HG02571 (cell line): ENCODE measurements around the gene POC1A.

Experiments used
- ATAC-seq: cut with Tn5 transposase; IDR thresholded peaks from one replicate; pipeline ENCODE4 v1.9.1; 2021; ENCODE audit warnings: mild to moderate bottlenecking, moderate library complexity; ENCODE audit not compliant: unreplicated experiment

The POC1A gene

GRCh38 chr3:52154135-52155094 lies at the start of gene POC1A:
POC1A (minus strand) TSS chr3:52154423; CDS start chr3:52154372, 51 bp downstream.
- ATAC-seq: peak; percentile 72

GRCh38 chr3:52203701-52204100 lies 49.5 kb upstream of the POC1A start:
- no peak for ATAC-seq

GRCh38 chr3:52202384-52203077 lies 48.3 kb upstream of the POC1A start:
- no peak for ATAC-seq

DNA sequence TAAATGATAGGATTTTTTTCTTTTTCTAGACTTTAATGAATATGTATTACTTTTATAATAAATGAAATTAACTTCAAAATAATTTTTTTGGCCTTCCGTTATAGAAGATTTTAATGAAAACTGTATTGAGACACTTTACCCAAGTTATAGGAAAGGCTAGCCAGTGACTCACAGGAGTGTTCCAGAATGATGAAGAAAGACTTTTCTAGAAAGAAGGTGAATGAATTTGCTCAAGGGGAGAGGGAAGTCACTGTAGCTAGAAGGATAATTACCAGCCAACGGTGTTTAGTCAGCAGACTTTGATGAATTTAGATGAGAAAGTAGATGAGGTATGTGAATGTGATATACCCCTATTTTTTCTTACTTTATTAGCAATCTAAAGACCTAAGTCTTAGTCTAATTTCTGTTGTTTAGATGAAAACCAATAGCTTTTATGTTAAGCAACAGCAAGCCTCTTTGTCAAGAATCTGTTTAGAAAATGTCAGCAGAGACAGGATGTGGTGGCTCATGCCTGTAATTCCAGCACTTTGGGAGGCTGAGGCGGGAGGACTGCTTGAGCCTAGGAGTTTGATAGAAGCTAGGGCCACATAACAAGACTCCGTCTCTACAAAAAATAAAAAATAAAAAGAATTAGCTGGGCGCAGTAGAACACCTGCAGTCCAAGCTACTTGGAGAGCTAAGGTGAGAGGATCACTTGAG lies 46.9 kb upstream of the POC1A start:
- ATAC-seq: no peak

DNA sequence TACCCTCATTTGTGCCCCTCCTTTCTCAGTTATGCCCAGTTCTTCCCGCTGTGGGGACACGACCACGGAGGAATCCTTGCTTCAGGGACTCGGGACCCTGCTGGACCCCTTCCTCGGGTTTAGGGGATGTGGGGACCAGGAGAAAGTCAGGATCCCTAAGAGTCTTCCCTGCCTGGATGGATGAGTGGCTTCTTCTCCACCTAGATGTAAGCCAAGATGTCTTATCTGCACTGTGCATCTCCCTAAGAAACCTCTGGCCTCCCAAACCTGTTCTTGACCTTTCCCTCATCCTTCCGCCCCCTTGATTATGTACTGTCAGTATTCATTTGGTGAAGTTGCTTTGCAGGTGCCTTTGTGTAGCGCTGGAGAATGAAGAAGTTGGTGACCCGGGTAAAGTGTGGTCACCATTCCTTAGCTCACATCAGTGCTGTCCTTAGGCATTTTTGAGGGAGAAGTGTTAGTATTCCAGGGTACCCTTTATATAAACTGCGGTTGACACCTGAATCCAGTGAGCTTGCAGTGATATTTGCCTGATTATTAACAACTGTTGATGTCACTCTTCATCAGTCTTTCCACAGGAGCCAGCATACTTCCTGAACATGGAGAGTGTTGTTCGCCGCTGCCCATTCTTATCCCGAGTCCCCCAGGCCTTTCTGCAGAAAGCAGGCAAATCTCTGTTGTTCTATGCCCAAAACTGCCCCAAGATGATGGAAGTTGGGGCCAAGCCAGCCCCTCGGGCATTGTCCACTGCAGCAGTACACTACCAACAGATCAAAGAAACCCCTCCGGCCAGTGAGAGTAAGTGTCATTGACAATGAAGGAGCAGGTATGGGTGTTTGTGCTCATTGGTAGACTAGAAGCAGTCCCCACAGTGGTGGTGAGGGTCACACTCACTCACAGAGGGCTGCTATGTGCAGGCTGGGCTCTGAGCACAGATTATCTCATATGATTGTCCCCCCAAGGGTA lies 44.7 kb upstream of the POC1A start:
- ATAC-seq: no peak

DNA sequence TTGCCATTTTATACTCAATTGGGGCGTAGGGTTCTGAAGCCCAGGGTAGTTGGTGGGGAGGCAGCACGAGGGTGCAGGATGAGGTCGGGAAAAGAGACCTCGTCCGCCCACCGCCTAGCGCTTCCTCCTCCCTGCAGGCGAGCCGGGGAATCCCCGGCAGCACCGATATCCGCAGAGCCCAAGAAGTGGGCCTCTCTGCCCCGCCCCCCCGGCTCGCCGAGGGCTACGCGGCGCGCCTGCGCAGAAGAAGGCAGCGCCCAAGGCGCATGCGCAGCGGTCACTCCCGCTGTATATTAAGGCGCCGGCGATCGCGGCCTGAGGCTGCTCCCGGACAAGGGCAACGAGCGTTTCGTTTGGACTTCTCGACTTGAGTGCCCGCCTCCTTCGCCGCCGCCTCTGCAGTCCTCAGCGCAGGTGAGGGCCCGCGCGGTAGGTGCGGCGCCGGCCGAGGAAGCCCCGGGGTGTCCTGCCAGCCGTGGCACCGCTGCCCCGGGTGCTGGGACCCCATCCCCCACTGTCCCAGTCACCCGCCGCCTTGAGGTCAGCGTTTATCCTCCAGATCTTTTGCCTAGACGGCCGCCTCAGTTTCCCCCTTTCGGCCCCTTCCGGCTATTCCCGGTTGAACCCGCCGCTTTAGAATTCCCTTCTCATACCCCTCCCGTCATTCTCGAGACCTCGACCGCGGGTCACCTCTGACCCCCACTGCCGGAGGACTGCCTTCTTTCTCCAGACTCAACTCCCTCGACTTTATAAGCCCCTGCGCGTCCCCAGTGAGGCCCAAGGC lies 43.8 kb upstream of the POC1A start, which contains the start of gene ALAS1:
Gene ALAS1 (plus strand): TSS at position 319 of the 784 bp plus-strand sequence. CDS start 1,082 bp downstream, outside the sequence.
- peak; percentile 68 for ATAC-seq

DNA sequence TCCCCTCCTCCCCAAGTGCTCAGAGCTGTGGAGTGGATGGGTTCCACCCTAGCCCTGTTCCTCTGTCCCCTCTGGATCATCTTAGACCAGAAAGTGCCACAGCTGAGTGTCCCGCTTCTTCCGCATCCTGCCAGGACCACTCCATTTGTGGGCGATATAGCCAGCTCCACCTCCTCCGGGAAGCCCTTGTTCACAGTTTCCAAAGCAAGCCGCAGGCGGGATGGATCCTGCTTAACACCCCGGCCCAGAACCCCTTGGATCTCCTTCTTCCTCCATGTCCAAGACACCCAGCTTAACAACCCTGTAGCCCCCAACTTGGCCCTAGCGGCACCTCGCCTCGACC lies 43.2 kb upstream of the POC1A start:
- ATAC-seq: no peak

DNA sequence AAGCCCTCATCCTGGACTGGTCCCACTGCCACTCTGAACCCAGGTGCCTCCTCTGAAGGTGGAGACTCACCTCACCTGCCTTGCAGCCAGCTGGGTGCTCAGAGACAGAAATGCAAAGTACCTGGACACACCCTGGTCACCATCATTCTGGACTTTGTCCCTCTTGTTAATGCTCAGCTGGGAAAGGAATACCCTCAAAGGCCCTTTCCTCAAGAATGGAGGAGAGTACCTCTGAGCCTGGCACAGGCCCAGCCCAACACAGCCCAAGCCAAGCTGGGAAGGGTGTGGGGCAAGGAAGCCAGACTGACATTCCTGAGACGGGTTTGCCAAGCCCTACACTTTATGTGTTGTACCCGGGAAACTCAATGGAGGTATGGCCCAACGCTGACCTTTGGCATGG lies 42.8 kb upstream of the POC1A start:
- no peak for ATAC-seq

DNA sequence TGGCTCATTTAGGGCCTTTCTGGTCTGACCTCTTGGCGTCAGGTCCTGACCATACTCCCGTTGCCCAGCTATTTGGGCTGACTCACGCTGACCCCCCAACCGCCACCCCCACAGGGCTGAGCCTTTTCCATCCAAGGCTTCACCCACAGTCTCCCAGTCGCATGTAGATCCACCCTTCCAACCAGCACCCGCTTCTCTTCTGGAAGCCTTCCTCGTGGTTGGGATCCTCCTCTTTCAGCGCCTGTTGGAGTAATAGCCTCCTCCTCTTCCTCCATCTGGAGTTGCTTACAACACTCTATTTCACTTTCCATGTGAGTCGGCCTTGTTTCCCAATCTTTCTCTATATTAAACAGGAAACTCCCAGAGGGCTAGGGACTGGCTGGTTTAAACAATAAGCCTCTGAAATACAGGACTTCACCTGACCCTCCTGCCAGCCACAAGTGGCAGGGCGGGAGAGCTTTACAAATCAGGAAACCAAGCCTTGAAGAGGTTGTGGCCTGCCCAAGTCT lies 41.7 kb upstream of the POC1A start:
- no peak for ATAC-seq

GRCh38 chr3:52195291-52195597 lies 41.0 kb upstream of the POC1A start:
- ATAC-seq: no peak

DNA sequence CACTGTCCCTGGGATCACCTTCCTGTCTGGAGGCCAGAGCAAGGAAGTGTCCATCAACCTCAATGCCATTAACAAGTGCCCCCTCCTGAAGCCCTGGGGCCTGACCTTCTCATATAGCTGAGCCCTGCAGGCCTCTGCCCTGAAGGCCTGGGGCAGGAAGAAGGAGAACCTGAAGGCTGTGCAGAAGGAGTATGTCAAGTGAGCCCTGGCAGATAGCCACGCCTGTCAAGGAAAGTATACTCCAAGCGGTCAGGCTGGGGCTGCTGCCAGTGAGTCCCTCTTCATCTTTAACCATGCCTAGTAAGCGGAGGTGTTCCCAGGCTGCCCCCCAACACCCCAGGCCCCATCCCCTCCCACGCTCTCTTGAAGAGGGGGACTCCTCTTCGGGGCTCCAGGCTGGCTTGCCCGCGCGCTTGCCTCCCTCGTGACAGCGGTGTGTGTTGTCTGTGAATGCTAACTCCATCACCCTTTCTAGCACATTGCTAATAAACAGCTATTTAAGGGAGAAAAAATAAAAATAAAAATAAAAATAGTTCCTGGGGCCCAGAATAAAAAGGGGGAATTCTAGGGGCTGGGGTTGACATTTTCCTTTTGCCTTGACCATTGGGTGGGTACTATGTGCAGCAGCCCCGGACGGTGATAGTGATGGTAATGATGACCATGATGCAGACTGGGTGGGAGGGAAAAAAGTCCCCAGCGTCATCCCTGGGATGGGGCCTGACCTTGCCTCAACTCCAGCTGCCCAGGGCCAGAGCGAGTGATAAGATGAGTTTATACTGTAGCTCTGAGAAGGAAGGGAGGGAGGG lies 40.5 kb upstream of the POC1A start:
- ATAC-seq: no peak

DNA sequence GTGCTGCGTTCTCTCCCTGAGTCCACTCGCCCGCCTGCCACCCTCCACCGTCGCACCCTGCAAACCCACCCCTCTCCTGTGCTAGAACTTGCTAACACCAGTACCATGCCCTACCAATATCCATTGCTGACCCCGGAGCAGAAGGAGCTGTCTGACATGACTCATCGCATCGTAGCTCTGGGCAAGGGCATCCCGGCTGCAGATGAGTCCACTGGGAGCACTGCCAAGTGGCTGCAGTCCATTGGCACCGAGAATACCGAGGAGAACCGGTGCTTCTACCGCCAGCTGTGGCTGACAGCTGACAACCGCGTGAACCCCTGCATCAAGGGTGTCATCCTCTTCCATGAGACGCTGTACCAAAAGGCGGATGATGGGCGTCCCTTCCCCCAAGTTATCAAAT lies 38.8 kb upstream of the POC1A start:
- ATAC-seq: no peak

DNA sequence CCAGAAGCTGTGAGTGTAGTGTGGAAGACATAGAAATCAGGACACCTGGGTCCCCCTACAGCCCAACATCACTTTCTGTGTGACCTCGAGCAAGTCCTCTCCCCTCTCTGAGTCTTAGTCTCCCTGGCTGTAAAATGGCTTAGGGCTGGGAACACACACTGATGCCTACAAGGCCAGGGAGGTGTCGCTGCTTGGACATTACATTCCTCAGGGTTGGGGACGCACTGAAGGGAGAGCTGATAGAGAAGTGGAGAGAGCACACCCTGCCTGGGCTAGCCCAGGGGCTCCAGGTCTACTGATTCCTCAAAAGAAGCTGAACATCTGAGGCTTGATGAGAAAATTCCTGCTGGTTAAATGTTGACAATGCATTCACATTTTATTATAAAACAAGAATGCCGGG lies 37.4 kb upstream of the POC1A start:
- no peak for ATAC-seq

DNA sequence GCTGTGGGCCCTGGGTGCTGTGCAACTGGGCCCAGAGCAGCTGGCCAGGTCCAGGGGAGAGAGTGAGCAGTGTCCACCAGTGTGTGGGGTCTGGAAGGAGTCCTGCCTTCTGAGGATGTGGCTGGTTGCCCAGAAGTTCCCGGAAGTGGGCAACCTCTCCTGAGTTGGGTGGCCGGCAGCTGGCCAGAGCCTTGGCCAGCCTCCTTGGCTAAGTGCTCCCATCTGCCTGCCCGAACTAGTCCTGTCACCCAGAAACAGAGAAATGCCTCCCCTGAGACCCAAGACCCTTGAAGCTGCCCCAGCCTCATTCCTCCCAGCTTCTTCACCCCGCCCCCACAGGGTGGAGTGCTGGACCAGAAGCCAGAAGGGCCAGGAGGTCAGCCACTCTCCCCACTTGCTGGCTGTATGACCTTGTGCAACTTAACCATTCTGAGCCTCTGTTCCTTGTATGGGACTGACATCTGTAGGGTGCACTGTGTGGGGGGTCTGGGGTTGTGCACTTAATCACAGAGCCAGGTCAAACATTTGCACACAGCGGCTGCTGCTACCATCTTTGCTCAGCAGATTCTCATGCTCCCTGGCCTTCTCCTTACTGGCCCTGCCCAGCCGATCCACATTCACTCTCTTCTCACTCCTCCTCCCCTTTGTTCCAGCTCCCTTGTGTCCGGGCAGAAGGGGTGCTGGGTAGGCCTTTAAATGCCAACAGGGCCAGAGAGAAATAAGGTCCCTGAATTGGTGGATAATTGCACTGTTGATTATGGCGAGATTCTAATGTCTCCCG lies 36.3 kb upstream of the POC1A start:
- ATAC-seq: no peak

GRCh38 chr3:52188556-52188955 lies 34.3 kb upstream of the POC1A start:
- ATAC-seq: no peak

DNA sequence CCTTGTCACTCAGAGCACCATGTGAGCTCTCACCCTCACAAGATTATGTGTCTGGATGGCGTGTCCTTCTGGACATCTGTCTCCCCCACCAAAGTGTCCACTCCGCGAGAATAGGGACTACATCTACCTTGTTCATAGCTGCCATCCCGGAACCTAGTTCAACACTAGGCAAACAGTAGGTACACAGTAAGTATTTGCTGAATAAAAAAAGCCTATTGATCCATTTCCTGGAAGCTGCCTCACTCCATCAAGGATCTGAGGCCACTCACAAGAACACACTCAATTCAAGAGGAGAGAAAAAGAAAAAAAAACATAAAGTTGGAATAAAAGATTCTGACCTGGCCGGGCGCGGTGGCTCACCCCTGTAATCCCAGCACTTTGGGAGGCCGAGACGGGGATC lies 32.5 kb upstream of the POC1A start:
- no peak for ATAC-seq

DNA sequence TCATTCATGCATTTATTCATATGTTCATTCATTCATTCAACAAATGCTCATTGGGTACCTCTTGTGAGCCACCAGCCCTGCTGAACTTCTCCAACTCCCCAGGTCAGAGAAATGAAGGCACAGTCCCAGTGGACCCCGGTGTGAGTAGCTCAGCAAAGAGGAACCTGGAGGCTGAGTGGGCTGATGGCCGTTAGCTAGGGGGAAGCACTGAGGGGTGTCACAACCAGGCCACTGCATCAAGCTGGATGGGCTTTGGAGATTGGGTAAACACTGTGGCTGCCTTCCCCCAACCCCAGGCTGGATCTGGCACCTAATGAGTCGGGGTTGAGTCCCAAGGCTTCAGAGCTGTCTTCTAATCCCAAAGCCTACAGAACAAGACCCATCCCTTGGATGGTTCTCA lies 31.6 kb upstream of the POC1A start:
- no peak for ATAC-seq

DNA sequence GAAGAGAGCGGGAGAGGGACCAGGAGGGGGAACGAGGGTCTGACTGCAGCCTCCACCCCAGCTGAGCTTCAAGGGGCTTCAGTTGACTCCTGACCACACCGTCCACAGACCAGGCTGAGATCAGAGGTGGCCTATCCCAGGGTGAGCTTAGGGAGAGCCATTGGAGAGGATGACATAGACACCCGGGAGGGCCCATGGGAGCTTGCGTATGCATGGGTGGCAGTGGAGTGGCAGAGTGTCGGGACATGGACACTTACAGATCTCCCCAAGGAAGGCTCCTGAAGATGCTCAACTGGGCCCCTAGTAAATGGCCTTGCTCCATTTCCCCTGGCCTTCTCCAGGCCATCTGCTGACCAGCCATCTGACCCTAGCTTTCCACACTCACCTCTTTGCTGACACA lies 31.1 kb upstream of the POC1A start:
- ATAC-seq: no peak
